Measurements from ENCODE around the gene ZBTB5. TPM values are rescaled to one million over a fixed set of nuclear protein-coding genes. Genes with fewer than 3 reads are reported as not detected.
A peak's percentile ranks its signal among the peaks of the same experiment; 100 is the strongest.

The ZBTB5 gene
- total and polyA plus RNA-seq, 2 of the 13 experiments (the other 11 are each of a cell fraction or from before 2014, with no cell fraction given), result 12.5 to 20.5 TPM

- 96% methylated on average over 5 of the region's 5 CpGs for WGBS (ENCODE audit: low lambda C conversion rate)
- H2AFZ ChIP-seq (ENCODE audit: low read length), result no peak overlapping the region
- H3K4me2 ChIP-seq (ENCODE audit: low read depth, low read length), result no peak overlapping the region
- ChIA-PET POLR2A (no interaction called here), CTCF (ENCODE audit: low intra/inter-chr PET ratio, low total read pairs) (no interaction called here)
- intact Hi-C loops (cut with micrococcal nuclease; ENCODE audit: unreplicated experiment), result no loop called here
- no peaks in the 10 kb centered on the region for H4K20me1 ChIP-seq (ENCODE audit: insufficient read depth, low read length)
- no peaks in the 10 kb centered on the region for H3K9me3 ChIP-seq (ENCODE audit: low read length)
- no peak overlapping the region for H3K27ac ChIP-seq (ENCODE audit: extremely low read length, insufficient read depth, low read length)
- no peak overlapping the region for H3K9ac ChIP-seq (ENCODE audit: insufficient read depth, low read depth, low read length)
- H3K4me1 ChIP-seq (ENCODE audit: insufficient read depth, low read length), result peaks cover 15% of the 10 kb centered on the region; the same call in 1 of the 2 replicates
- ATAC-seq (no peak), FAIRE-seq (no peak), DNase-seq (ENCODE audit: low spot score) (no peak)
- H3K79me2 ChIP-seq (ENCODE audit: insufficient read depth, low read length), result peaks cover 2% of the 10 kb centered on the region
- TF ChIP-seq SMARCE1 (IDR thresholded peaks at IDR 0.05; ENCODE audit: borderline replicate concordance) (no peak), RAD21 (CRISPR knock-in tag; IDR thresholded peaks at IDR 0.05) (no peak), RBM22 (optimal IDR thresholded peaks at IDR 0.05; ENCODE audit: low read length) (peak; percentile 16), ZSCAN9 (CRISPR knock-in tag; IDR thresholded peaks at IDR 0.05; ENCODE audit: borderline replicate concordance) (no peak)
- no peaks in the 10 kb centered on the region for H3K27me3 ChIP-seq (ENCODE audit: control insufficient read depth in 1 of 2, insufficient read depth in 2 of 2, low read length in 2 of 2)
- in situ Hi-C loops (cut with HindIII; ENCODE audit: extremely low pct_ligation_motif_present, low pct_unique_long_range_greater_than_20kb), result no loop called here
- no peak overlapping the region for H3K4me3 ChIP-seq (replicated peaks in 1 of 3; ENCODE audit: insufficient read depth in 1 of 3, low read depth in 2 of 3, low read length in 3 of 3)
- peaks cover 18 to 66% of the 10 kb centered on the region in 2 experiments; a peak in 4 of 5 replicates for H3K36me3 ChIP-seq (replicated peaks in 1 of 2; ENCODE audit: control insufficient read depth in 1 of 2, insufficient read depth in 2 of 2, low read length in 2 of 2)
- no TSS peak for BruUV-seq (replicated peaks)
Measured at GRCh38 chr9:37436540-37436939, 28.7 kb downstream of the ZBTB5 start.

GRCh38 chr9:37433867-37434371 lies 31.3 kb downstream of the ZBTB5 start:
- POLR2A ChIA-PET, result no interaction called here
- no peaks in the 10 kb centered on the region for H3K9me3 ChIP-seq (ENCODE audit: low read length)

More at GRCh38 chr9:37433867-37434371, 31.3 kb downstream of the ZBTB5 start:
- intact Hi-C loops (cut with micrococcal nuclease; ENCODE audit: unreplicated experiment) (no loop called here), in situ Hi-C loops (cut with HindIII; ENCODE audit: extremely low pct_ligation_motif_present, low pct_unique_long_range_greater_than_20kb) (no loop called here)
- Histone ChIP-seq H3K4me2 (ENCODE audit: low read depth, low read length) (no peak overlapping the region), H3K9ac (ENCODE audit: insufficient read depth, low read depth, low read length) (no peak overlapping the region), H3K4me3 (replicated peaks in 1 of 3; ENCODE audit: insufficient read depth in 1 of 3, low read depth in 2 of 3, low read length in 3 of 3) (no peak overlapping the region), H3K27me3 (ENCODE audit: control insufficient read depth in 1 of 2, insufficient read depth in 2 of 2, low read length in 2 of 2) (no peaks in the 10 kb centered on the region), H3K79me2 (ENCODE audit: insufficient read depth, low read length) (peaks cover 2% of the 10 kb centered on the region), H3K36me3 (replicated peaks in 1 of 2; ENCODE audit: control insufficient read depth in 1 of 2, insufficient read depth in 2 of 2, low read length in 2 of 2) (peaks cover 14 to 52% of the 10 kb centered on the region in 2 experiments; a peak in 4 of 5 replicates), H3K27ac (ENCODE audit: extremely low read length, insufficient read depth, low read length) (no peak overlapping the region), H4K20me1 (ENCODE audit: insufficient read depth, low read length) (no peaks in the 10 kb centered on the region), H3K4me1 (ENCODE audit: insufficient read depth, low read length) (peaks cover 40% of the 10 kb centered on the region), H2AFZ (ENCODE audit: low read length) (no peak overlapping the region)
- CTCF ChIA-PET (ENCODE audit: low intra/inter-chr PET ratio, low total read pairs), result no interaction called here
- no TSS peak for BruUV-seq (replicated peaks)
- FAIRE-seq (no peak), ATAC-seq (no peak), DNase-seq (ENCODE audit: low spot score) (no peak)
- 92% methylated on average over 7 of the region's 7 CpGs for WGBS (ENCODE audit: low lambda C conversion rate)
- TF ChIP-seq ELF4 (CRISPR knock-in tag; IDR thresholded peaks at IDR 0.05; ENCODE audit: borderline replicate concordance), result no peak

All from HepG2 (cell line).